ENCODE measurements around the gene FUCA1.

FUCA1 gene

DNA sequence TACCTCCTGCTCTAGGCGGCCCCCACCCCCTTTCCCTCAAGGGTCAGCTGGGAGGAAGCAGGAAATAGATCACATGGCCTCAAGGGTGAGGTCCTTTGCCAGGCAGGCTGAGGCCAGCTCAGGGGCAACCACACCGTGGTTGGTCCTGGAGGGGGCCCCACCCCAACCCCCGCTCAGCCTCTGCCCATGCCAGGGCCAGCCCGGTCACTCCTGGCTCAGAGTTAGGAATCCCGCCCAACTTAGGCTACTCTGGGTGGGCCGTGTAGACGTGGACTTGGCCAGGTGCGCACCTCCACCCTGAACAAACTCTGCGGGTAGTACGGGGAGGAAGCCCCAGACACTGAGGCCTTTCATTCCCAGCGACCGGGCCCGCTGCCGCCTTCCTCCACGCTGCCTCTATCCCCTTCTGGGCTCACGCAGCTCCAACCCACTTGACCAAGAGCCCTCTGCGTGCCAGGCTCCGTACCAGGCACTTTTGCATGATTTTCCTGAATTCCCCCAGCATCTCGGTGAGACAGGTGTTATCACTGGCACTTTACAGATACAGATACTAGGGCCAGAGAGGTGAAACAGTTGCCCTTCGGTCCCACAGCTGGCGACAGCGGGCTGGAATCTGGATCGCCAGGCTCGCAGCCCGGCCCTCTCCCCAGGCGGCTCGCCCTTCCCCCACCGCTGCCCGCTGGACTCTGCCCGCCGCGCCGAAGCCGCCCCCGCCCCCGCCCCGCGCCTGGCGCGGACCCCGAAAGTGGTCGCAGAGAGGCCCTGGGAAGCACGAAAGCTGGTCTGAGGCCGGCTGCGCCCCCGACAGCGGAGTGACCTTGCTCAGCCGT is 68.3 kb downstream of the FUCA1 start:
- peak; percentile 70 for DNase-seq

- no peak for DNase-seq
Observed at GRCh38 chr1:23799255-23799569, 68.9 kb downstream of the FUCA1 start.

- DNase-seq = no peak
Observed at GRCh38 chr1:23798662-23799142, 69.4 kb downstream of the FUCA1 start.

- no peak for DNase-seq
Observed at GRCh38 chr1:23797478-23798448, 70.3 kb downstream of the FUCA1 start.

GRCh38 chr1:23796466-23797271 is 71.4 kb downstream of the FUCA1 start:
- no peak for DNase-seq

DNA sequence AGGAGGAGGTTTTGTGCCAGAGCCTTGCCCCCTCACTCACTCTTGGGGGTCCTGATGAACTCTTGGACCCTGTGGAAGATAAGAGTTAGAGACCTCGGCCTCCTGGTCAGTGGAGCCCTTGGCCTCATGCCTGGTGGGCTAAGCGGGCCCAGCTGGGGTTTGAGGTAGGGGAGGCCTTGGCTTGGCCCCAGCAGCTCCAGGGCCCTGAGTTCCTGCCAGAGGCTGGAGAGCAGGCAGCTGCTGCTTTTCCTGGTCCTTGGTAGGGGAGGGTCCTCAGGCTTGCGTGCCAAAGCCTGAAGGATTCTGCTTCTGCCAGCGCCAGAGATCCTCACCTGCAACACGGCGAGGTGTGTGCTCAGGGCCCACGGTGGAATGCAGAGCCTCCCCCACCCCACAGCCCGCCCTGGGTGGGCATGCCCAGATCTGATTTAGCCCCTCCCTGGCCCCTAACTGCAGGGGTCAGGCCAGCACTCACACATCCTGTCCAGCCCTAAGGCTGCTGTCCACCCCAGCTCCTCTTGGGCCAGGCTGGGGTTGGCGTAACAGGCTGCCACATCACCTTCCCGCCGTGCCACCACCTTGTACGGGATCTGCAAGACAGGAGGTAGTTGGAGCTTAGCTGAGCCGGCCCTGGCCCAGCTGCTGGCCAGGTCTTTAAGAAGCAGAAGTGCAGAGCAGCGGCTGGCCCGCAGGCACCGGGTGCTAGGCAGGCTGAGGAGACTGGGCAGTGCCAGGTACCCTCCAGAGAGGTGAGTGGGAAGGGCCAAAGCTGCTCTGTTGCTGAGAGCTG is 72.2 kb downstream of the FUCA1 start:
- DNase-seq = no peak

Measured in NCI-H510A (cell line).